Stomach (tissue), 4 donors: ENCODE results near the gene SPNS2.

Experiments used
- POLR2AphosphoS5 ChIP-seq, 3 donors: sonication (generic); formaldehyde crosslinking; IDR thresholded peaks; one replicate each; pipeline ENCODE4 v1.6.1; 2016; ENCODE audit warnings: antibody characterized with exemption in 3 of 3
- TF ChIP-seq, protein P1 (sequence below), 7 experiments: fragments of 450-650 bp in 4 of 7; fragments of 200-600 bp in 3 of 7; sonication (generic) in 3 of 7; IDR thresholded peaks; one replicate each; pipeline ENCODE4 v1.5.1; 2016 to 2019; ENCODE audit warnings: antibody characterized with exemption in 7 of 7, control low read depth in 2 of 7, mild to moderate bottlenecking in 1 of 7

DNA sequence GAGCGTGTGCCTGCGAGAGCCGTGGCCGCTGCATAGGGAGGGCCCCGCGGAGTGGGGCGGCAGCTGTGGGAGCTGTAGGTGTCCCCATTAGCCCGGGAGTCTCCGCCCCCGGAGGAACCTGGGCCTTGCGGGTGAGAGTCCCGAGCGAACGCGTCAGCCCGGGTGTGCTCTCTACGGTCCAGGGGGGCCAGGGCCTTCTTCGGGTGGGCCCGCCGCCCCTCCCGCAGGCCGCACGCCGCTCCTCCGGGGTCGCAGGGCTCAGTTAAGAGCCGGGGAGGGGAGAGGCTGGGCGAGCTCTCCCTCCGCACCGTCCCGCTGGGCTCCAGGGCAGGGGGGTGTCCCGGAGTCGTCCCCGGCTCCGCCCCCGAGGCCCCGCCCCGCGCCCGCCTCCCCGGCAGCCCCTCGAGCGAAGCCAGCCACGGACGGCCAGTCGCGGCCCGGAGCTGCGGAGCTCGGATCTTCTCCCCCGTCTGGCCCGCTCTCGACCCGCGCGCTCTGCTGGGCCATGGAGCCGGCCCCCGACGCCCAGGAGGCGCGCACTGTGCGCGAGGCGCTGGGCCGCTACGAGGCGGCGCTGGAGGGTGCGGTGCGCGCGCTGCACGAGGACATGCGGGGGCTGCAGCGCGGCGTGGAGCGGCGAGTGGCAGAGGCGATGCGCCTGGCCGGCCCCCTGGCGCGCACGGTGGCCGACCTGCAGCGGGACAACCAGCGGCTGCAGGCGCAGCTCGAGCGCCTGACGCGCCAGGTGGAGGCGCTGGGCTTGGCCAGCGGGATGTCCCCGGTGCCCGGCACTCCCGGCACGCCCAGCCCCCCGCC is 85.6 kb downstream of the SPNS2 start, which contains the start of gene SMTNL2:
- TF ChIP-seq, protein P1, sequence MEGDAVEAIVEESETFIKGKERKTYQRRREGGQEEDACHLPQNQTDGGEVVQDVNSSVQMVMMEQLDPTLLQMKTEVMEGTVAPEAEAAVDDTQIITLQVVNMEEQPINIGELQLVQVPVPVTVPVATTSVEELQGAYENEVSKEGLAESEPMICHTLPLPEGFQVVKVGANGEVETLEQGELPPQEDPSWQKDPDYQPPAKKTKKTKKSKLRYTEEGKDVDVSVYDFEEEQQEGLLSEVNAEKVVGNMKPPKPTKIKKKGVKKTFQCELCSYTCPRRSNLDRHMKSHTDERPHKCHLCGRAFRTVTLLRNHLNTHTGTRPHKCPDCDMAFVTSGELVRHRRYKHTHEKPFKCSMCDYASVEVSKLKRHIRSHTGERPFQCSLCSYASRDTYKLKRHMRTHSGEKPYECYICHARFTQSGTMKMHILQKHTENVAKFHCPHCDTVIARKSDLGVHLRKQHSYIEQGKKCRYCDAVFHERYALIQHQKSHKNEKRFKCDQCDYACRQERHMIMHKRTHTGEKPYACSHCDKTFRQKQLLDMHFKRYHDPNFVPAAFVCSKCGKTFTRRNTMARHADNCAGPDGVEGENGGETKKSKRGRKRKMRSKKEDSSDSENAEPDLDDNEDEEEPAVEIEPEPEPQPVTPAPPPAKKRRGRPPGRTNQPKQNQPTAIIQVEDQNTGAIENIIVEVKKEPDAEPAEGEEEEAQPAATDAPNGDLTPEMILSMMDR (IDR thresholded peaks at IDR 0.05) = no peak
- no peak for TF ChIP-seq POLR2AphosphoS5 (IDR thresholded peaks at IDR 0.05)
